Osteoblast (primary cell): ENCODE measurements around the gene ANKLE2. TPM values are rescaled to one million over a fixed set of nuclear protein-coding genes. Genes with fewer than 3 reads are reported as not detected.

Experiments used
- DNase-seq: peaks from one replicate; pipeline ENCODE4 v3.0.0; 2011; ENCODE audit warnings: low spot score, mixed read lengths; ENCODE audit not compliant: insufficient read length; ENCODE audit errors: missing footprints
- H2AFZ ChIP-seq: 2 replicates; pipeline ENCODE4 v1.6.0; 2011; ENCODE audit warnings: mild to moderate bottlenecking, low read length
- H3K27ac ChIP-seq: 2 replicates; pipeline ENCODE4 v1.5.1; 2011; ENCODE audit warnings: mild to moderate bottlenecking, low read depth, low read length, moderate library complexity
- H3K27me3 ChIP-seq: 2 replicates; pipeline ENCODE4 v1.6.0; 2012; ENCODE audit warnings: mild to moderate bottlenecking, control low read depth, inconsistent platforms, low read length, moderate library complexity; ENCODE audit not compliant: insufficient read depth
- H3K36me3 ChIP-seq: 2 replicates; pipeline ENCODE4 v1.5.1; 2011; ENCODE audit warnings: mild to moderate bottlenecking, low read length, control low read depth, moderate library complexity; ENCODE audit not compliant: insufficient read depth
- H3K4me1 ChIP-seq: 2 replicates; pipeline ENCODE4 v1.5.1; 2011; ENCODE audit warnings: mild to moderate bottlenecking, low read length, control low read depth, moderate library complexity; ENCODE audit not compliant: insufficient read depth
- H3K4me2 ChIP-seq: 2 replicates; pipeline ENCODE4 v1.6.0; 2011; ENCODE audit warnings: mild to moderate bottlenecking, low read length; ENCODE audit not compliant: insufficient read depth
- H3K4me3 ChIP-seq: fragments of 200-600 bp; sonication (generic); 3 replicates; pipeline ENCODE4 v1.5.1; 2012; ENCODE audit warnings: mild to moderate bottlenecking, low read length, inconsistent platforms; ENCODE audit not compliant: insufficient read depth
- H3K79me2 ChIP-seq: 2 replicates; pipeline ENCODE4 v1.6.0; 2012; ENCODE audit warnings: mild to moderate bottlenecking, low read length, control low read depth, inconsistent platforms; ENCODE audit not compliant: insufficient read depth
- H3K9me3 ChIP-seq: 2 replicates; pipeline ENCODE4 v1.5.1; 2011; ENCODE audit warnings: low read depth, low read length, control low read depth
- H4K20me1 ChIP-seq: 2 replicates; pipeline ENCODE4 v1.6.0; 2012; ENCODE audit warnings: mild to moderate bottlenecking, low read length, control low read depth; ENCODE audit not compliant: insufficient read depth
- total RNA-seq: library from RNA; depleted of rRNA; stranded (reverse); fragments of >200 nt; gene quantifications from 2 replicates; pipeline ENCODE4 v1.2.3, GENCODE V29; 2012
- TF ChIP-seq, protein P1 (sequence below): IDR thresholded peaks from 2 replicates; pipeline ENCODE4 v1.5.1; 2011; ENCODE audit warnings: mild to moderate bottlenecking, low read depth, low read length, moderate library complexity; ENCODE audit errors: extremely low read depth

ANKLE2 gene
- total RNA-seq, 1 donor, result 86.1 TPM

DNA sequence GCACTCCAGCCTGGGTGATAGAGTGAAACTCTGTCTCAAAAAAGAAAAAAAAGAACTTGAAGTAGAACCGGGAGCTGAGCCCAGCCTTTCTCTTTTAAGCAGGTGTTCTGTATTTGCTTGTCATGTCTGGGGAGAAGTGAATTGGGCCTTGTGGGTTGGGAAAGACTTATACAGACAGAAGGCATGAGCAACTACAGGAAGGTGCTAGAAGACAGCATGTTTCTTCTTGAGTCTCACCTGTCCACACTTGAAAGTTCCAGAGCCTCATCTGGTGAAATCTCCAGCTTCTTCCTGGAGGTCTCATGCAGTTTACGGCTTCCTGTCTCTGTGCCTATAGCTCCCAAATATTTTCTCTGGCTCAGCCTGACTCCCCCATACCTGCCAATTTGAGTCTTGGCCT, 48.5 kb downstream of the ANKLE2 start:
- Histone ChIP-seq H3K79me2 (peaks cover 54% of the 10 kb centered on the region), H3K36me3 (peaks cover 5% of the 10 kb centered on the region), H4K20me1 (peaks cover 8% of the 10 kb centered on the region), H3K4me2 (no peak overlapping the region), H3K27ac (no peak overlapping the region), H3K27me3 (no peaks in the 10 kb centered on the region), H3K4me1 (peaks cover 11% of the 10 kb centered on the region), H3K4me3 (no peak overlapping the region), H3K9me3 (no peaks in the 10 kb centered on the region), H2AFZ (no peak overlapping the region)
- TF ChIP-seq, protein P1, sequence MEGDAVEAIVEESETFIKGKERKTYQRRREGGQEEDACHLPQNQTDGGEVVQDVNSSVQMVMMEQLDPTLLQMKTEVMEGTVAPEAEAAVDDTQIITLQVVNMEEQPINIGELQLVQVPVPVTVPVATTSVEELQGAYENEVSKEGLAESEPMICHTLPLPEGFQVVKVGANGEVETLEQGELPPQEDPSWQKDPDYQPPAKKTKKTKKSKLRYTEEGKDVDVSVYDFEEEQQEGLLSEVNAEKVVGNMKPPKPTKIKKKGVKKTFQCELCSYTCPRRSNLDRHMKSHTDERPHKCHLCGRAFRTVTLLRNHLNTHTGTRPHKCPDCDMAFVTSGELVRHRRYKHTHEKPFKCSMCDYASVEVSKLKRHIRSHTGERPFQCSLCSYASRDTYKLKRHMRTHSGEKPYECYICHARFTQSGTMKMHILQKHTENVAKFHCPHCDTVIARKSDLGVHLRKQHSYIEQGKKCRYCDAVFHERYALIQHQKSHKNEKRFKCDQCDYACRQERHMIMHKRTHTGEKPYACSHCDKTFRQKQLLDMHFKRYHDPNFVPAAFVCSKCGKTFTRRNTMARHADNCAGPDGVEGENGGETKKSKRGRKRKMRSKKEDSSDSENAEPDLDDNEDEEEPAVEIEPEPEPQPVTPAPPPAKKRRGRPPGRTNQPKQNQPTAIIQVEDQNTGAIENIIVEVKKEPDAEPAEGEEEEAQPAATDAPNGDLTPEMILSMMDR, result no peak
- no peak for DNase-seq

DNA sequence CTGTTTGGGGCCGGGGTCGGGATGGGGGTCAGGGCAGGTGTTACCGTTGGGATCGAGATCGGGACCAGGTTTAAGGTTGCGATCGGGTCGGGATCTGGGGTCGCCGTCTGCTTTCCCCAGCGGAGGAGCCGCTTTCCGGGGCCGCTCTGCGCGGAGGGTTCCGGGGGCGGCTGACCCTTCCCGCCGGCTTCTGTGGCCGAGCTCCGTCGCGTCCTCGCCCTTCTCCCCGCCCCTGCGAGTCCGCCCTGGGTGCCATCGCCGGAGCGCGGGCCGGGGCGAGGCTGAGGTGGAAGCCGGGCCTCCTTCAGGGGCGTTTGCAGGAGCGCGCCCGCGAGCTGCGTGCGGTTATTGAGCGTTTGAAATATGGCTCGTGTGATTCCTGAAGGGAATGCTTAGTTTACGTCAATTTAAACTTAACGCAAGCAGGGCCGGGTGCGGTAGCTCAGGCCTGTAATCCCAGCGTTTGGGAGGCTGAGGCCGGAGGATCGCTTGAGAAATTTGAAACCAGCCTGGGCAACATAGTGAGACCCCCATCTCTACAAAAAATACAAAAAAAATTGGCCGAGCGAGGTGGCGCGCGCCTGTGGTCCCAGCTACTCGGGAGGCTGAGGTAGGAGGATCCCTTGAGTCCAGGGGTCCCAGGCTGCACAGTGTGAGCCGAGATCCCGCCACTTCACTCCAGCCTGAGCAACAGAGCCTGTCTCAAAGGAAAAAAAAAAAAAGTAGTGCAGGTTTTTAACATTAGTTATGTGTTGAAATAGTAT, 50.4 kb downstream of the ANKLE2 start:
- no peaks in the 10 kb centered on the region for H3K27me3 ChIP-seq
- DNase-seq, result peak; percentile 91
- H3K79me2 ChIP-seq, result peaks cover 50% of the 10 kb centered on the region
- peaks cover 11% of the 10 kb centered on the region for H3K4me1 ChIP-seq
- H3K9me3 ChIP-seq, result no peaks in the 10 kb centered on the region
- peak overlapping the region; percentile 51 for H2AFZ ChIP-seq
- H3K36me3 ChIP-seq, result no peaks in the 10 kb centered on the region
- H4K20me1 ChIP-seq, result peaks cover 6% of the 10 kb centered on the region
- TF ChIP-seq, protein P1, result no peak
- peak overlapping the region; percentile 96 for H3K4me3 ChIP-seq
- peak overlapping the region; percentile 33 for H3K27ac ChIP-seq
- H3K4me2 ChIP-seq, result peak overlapping the region; percentile 78

DNA sequence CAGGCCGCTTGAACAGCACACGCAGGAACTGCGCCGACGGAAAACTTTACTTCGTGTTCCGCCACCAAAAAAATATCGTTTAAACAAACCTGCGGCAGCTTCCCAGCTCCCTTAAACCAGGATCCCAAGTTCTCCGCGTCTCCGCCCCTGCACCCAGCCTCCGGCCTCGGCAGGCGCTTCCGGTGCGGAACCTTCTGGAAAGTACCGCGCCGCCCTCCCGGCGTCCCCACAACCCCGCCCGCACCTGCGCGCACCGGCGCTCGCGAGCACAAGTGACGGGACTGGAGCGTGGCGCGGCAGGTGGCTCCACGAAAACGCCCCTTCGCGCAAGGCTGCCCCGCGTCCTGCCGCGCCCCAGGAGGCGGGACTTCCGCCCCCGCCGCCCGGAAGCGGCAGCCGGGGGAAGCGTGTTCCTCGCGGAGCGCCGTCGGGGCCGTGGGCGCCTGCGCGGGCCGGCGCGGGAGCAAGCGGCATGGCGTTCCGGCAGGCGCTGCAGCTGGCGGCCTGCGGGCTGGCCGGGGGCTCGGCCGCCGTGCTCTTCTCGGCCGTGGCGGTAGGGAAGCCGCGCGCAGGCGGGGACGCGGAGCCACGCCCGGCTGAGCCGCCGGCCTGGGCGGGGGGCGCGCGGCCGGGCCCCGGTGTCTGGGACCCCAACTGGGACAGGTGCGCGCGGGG, 51.1 kb downstream of the ANKLE2 start, which contains the start of gene PGAM5:
Gene PGAM5, plus strand, starts transcription at position 438 of the 675 bp plus-strand sequence. Its CDS starts 35 bp downstream, at position 473.
- peak; percentile 100 for DNase-seq
- Histone ChIP-seq H3K4me1 (peaks cover 11% of the 10 kb centered on the region), H3K9me3 (no peaks in the 10 kb centered on the region), H3K79me2 (peaks cover 50% of the 10 kb centered on the region), H3K4me2 (peak within 1 kb of the TSS; percentile 91), H3K36me3 (no peaks in the 10 kb centered on the region), H3K4me3 (peak within 1 kb of the TSS; percentile 96), H2AFZ (peak within 1 kb of the TSS; percentile 96), H3K27ac (peak within 1 kb of the TSS; percentile 45), H4K20me1 (peaks cover 6% of the 10 kb centered on the region), H3K27me3 (no peaks in the 10 kb centered on the region)
- TF ChIP-seq, protein P1, result no peak

DNA sequence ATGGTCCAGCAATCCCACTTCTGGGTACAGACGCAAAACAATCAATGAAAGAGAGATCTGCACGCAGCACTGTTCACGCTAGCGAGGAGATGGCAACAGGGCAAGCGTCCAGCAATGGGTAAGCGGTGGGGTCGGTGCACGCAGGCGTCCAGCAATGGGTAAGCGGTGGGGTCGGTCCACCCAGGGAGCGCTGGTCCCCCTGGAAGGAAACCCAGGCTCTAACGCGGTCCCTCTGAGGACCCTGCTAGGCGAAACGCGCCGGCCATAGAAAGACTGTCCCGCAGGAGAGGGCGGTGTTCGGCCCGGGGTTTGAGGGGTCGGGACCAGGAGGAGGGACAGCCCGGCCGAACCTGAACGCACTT, 51.6 kb downstream of the ANKLE2 start:
- peak; percentile 76 for DNase-seq
- peak overlapping the region; percentile 45 for H3K27ac ChIP-seq
- H3K4me1 ChIP-seq, result peaks cover 11% of the 10 kb centered on the region
- H3K27me3 ChIP-seq, result no peaks in the 10 kb centered on the region
- TF ChIP-seq, protein P1, result no peak
- peaks cover 49% of the 10 kb centered on the region for H3K79me2 ChIP-seq
- no peaks in the 10 kb centered on the region for H3K36me3 ChIP-seq
- peak overlapping the region; percentile 91 for H3K4me2 ChIP-seq
- H3K9me3 ChIP-seq, result no peaks in the 10 kb centered on the region
- peaks cover 6% of the 10 kb centered on the region for H4K20me1 ChIP-seq
- H3K4me3 ChIP-seq, result peak overlapping the region; percentile 96
- peak overlapping the region; percentile 96 for H2AFZ ChIP-seq
